ENCODE results near the gene MAML3.

GRCh38 chr4:139808381-139808807 is 345.6 kb downstream of the MAML3 start:
- no peak for TF ChIP-seq CTCF (IDR thresholded peaks at IDR 0.05; ENCODE audit: low read depth, low read length)
- no peak for TF ChIP-seq EZH2phosphoT487 (IDR thresholded peaks at IDR 0.05; ENCODE audit: low read depth)
